ENCODE data around the gene SNRNP25.
A peak's percentile ranks its signal among the peaks of the same experiment; 100 is the strongest.

SNRNP25 gene

GRCh38 chr16:72561-73548, 19.2 kb downstream of the SNRNP25 start, which contains the start of gene RHBDF1 (continued):
- TF ChIP-seq ZBTB44 (tag by site-specific recombination; IDR thresholded peaks at IDR 0.05) (no peak), BCL11B (tag by site-specific recombination; IDR thresholded peaks at IDR 0.05; ENCODE audit: low read depth) (peak; percentile 29; the same call in 1 of the 2 replicates), ZNF670 (tag by site-specific recombination; IDR thresholded peaks at IDR 0.05; ENCODE audit: low read depth) (no peak), KLF16 (tag by site-specific recombination; IDR thresholded peaks at IDR 0.05) (peak; percentile 57; the same call in 1 of the 2 replicates), ZNF645 (tag by site-specific recombination; IDR thresholded peaks at IDR 0.05) (no peak), GLI4 (tag by site-specific recombination; IDR thresholded peaks at IDR 0.05) (0 out of 2 replicates have a peak, but pooled peaks have one; percentile 44), PATZ1 (tag by site-specific recombination; IDR thresholded peaks at IDR 0.05) (peak; percentile 63), ZNF624 (tag by site-specific recombination; IDR thresholded peaks at IDR 0.05) (no peak), ZNF610 (tag by site-specific recombination; IDR thresholded peaks at IDR 0.05; ENCODE audit: borderline replicate concordance) (0 out of 2 replicates have a peak, but pooled peaks have one; percentile 31), ZNF768 (tag by site-specific recombination; IDR thresholded peaks at IDR 0.05) (no peak), ZFP41 (tag by site-specific recombination; IDR thresholded peaks at IDR 0.05; ENCODE audit: borderline replicate concordance) (no peak), KLF7 (tag by site-specific recombination; IDR thresholded peaks at IDR 0.05; ENCODE audit: borderline replicate concordance) (peak; percentile 62; the same call in 1 of the 2 replicates), KLF9 (tag by site-specific recombination; IDR thresholded peaks at IDR 0.05; ENCODE audit: low read depth) (peak; percentile 69), ZNF311 (tag by site-specific recombination; IDR thresholded peaks at IDR 0.05; ENCODE audit: borderline replicate concordance) (no peak), ZNF2 (tag by site-specific recombination; IDR thresholded peaks at IDR 0.05) (0 out of 2 replicates have a peak, but pooled peaks have one; percentile 39), ZNF169 (tag by site-specific recombination; IDR thresholded peaks at IDR 0.05) (0 out of 2 replicates have a peak, but pooled peaks have one; percentile 48), ZNF664 (tag by site-specific recombination; IDR thresholded peaks at IDR 0.05) (no peak), ZNF837 (tag by site-specific recombination; IDR thresholded peaks at IDR 0.05) (no peak), ZNF473 (tag by site-specific recombination; IDR thresholded peaks at IDR 0.05) (no peak), ZNF280C (tag by site-specific recombination; IDR thresholded peaks at IDR 0.05) (no peak), CTCF (tag by site-specific recombination; IDR thresholded peaks at IDR 0.05) (no peak), ZBTB26 (tag by site-specific recombination; optimal IDR thresholded peaks at IDR 0.05) (peak; percentile 70), ZNF138 (tag by site-specific recombination; IDR thresholded peaks at IDR 0.05; ENCODE audit: borderline replicate concordance) (no peak), ZNF596 (tag by site-specific recombination; IDR thresholded peaks at IDR 0.05) (no peak), KLF8 (tag by site-specific recombination; IDR thresholded peaks at IDR 0.05) (peak; percentile 50; the same call in 1 of the 2 replicates), ZNF37A (tag by site-specific recombination; IDR thresholded peaks at IDR 0.05) (no peak), ZNF580 (tag by site-specific recombination; IDR thresholded peaks at IDR 0.05) (no peak; the same call in 1 of the 2 replicates), YY2 (tag by site-specific recombination; IDR thresholded peaks at IDR 0.05) (no peak)
